Activated CD4-positive, CD25-positive, alpha-beta regulatory T cell treated with anti-CD3 and anti-CD28 coated beads, Interleukin-2, amount 50 U/mL, for 16 hours (primary cell): Measurements from ENCODE around the gene UCK2.
A peak's percentile ranks its signal among the peaks of the same experiment; 100 is the strongest.

Experiments used
- DNase-seq: peaks from one replicate; pipeline ENCODE4 v3.0.0-alpha.2; 2020; ENCODE audit warnings: low read depth, low spot score

UCK2 gene

GRCh38 chr1:165855010-165855838, 27.8 kb downstream of the UCK2 start:
- DNase-seq: no peak

- no peak for DNase-seq
Measured at GRCh38 chr1:165856021-165856420, 28.6 kb downstream of the UCK2 start.

DNA sequence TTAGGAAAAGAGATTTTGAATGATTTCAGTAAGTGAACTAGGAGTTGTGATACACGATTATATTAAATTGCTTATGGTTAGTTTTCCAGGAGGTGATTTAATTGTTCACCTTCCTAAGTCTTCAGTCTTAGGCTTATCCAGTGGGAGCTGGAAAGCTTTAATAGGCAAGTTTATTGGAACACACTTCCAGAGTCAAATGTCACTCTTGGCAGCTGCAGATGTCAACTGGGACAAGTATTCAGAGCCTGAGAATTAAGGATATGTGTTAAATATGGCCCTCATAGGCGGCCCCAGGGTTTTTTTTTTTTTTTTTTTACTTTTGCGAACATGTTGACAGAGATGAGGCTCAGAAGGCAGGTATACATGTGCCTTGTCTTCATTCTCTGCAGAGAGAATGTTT, 29.2 kb downstream of the UCK2 start:
- no peak for DNase-seq

DNA sequence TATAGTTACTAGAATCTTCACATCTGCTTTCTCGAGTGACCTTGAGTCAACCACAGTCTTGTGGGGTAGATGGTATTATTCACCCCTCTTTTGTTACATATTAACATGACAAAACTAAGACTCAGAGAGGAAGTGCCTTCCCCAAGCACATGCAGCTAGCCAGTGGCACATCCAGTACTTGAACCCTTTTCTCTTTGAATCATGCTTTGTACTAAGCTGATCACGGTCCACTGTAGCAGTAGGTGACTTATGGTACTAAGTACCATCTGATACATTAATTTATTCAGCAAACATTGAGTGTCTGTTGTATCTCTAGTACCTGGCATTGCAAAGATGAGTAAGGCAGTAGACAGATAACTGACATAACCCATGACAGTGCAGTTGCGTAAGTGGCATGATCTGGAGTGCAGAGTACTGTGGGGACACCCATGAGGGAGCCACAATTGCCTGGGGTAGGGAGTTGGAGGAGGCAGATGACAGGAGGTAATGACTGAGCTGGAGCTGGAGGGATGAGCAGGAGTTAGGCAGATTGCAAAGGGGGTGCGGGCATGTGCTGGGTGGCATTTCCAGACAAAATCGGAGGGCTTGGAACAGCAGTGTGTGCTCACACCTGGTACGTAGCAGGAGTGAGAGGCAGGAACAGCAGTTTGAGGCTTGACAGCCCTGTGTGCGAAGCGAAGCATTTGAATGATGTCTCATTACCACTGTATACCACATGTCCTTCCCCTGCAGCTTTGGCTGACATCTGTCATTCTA, 29.8 kb downstream of the UCK2 start:
- DNase-seq: no peak

DNA sequence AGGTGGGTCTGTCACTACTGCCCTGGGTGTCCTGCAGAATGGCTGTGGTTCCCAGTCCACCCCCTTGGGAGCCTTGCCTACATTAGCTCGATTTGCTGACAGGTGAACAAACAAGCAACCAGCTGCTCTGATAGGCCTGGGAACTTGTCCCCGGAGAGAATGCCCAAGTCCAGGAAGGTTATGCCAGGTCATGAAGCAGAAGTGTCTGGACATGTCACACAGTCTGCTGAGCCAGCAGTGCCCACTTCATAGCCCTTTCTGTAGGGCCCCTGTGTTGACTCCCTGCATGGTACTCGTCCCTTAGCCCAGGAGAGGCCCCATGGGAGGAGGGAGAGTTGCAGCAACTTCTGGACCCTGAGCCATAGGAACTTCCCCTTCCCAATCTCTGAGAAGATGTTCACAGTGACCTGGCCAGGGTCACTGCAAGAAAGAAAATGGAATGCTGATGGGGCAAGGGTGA, 31.0 kb downstream of the UCK2 start:
- no peak for DNase-seq

DNA sequence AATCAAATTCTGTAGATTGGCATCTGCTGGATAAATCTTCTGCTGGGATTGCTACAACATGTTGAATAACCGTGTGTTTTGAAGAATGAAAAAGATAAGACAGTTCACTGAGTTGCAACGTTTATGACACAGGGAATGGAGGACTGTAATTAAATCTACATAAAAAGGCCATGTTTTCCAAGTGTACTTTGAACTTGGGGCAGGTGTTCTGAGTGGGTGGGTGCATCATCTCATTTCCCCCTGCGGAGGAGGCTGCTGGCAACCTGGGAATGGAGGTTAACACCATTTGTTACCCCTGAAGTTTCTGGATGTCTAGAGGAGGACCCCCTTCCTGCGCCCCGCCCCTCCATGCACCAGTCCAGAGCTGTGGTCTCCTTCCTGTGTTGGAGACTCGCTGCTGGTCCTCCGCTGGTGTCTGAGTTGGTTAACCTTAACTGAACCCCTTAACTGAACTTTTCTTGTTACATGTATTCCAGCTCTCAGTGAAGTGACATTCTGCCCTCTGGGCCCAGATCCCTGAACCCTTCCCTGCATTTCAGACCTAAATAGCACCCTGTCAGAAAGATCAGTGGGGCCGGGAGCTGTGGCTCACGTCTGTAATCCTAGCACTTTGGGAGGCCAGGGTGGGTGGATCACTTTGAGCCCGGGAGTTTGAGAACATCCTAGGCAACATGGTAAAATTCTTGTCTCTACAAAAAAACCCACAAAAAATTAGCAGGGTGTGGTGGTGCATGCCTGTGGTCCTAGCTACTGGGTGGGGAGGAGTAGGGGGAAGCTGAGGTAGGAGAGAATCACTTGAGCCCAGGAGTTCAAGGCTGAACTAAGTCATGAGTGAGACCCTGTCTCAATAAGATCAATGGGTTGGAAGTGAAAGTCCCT, 31.8 kb downstream of the UCK2 start:
- no peak for DNase-seq

GRCh38 chr1:165860065-165860464, 32.7 kb downstream of the UCK2 start:
- no peak for DNase-seq

DNA sequence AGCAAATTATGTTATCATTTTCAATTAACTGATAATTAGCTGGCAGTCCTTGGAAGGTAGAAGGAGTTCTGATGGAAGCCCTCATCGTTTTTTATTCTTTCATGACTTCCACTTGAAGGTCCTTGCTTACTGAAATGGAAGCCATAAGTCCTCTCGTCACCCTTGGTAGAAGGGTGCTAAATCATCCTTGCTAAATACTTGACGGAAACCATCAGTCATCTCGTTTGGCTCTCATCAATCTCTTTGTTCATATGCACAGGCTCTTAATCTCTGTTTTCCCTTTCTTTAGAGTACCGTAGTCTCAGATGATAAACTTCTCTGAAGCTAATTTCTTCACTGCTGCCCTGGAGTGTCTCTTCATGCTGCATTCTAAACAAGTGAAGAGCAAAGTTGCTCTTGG, 34.5 kb downstream of the UCK2 start:
- no peak for DNase-seq

DNA sequence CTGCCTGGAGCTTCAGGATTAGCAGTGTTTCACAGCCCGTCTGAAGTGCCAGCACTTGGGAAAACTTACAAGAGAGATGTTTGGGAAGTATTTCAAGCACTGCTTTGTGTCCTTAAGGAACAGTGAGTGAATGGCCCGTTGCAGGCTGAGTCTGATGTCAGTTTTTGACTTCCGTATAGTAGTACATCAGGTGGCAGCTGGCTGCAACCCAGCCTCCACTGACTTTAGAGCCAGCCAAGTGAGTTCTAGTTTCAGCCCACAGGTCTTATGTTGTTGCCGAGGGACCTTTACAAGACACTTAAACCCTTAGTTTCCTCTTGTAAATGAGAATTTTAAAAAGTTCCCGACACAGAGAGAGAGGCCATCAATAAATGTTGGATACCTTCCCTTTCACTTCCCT, 35.0 kb downstream of the UCK2 start:
- no peak for DNase-seq

DNA sequence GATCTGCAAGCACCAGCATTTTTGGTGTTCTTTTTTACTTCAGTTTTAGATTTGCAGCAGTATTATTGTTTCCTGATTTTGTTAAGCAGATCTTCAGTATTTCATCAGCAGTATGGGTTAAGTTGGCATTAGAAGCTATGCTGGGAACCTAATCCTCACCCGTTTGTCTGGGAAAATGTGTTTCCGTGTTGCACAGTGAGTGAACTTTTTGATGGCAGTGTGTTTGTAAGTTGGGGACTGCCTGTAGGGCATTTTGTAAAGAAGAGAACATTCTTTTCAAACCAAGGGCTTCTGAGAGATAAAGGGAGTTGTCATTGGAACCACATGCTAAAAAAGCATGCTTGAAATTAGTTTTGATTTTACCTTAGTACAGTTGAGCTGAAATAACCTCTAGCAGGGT, 35.9 kb downstream of the UCK2 start:
- no peak for DNase-seq

- no peak for DNase-seq
Measured at GRCh38 chr1:165865633-165866340, 38.4 kb downstream of the UCK2 start.

- no peak for DNase-seq
Measured at GRCh38 chr1:165869343-165869742, 41.9 kb downstream of the UCK2 start.

GRCh38 chr1:165871311-165872067, 44.1 kb downstream of the UCK2 start:
- DNase-seq: peak; percentile 28

GRCh38 chr1:165873481-165873880, 46.1 kb downstream of the UCK2 start:
- DNase-seq: no peak

- DNase-seq: no peak
Measured at GRCh38 chr1:165874643-165875042, 47.2 kb downstream of the UCK2 start.

GRCh38 chr1:165875171-165875570, 47.8 kb downstream of the UCK2 start:
- no peak for DNase-seq

- DNase-seq: no peak
Measured at GRCh38 chr1:165875604-165876003, 48.2 kb downstream of the UCK2 start.

GRCh38 chr1:165876121-165876520, 48.7 kb downstream of the UCK2 start:
- DNase-seq: no peak

DNA sequence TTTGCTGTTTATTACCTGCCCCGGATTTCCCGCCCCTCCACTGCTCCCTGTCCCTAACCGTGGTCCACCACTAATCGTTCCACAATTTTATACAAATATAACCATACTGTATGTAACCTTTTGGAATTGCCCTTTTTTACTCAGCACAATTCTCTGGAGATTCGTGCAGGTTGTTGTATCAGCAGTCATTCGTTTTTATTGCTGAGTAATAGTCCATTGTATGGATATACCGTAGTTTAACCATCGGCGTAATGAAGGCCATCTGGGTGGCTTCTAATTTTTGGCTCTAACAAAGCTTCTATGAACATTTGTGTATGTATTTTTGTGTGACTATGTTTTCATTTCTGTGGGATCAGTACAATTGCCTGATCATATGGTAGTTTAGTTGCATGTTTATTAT, 50.0 kb downstream of the UCK2 start:
- DNase-seq: no peak

GRCh38 chr1:165877940-165878556, 50.6 kb downstream of the UCK2 start:
- no peak for DNase-seq
